ENCODE data around the gene BSN.

Gene BSN

DNA sequence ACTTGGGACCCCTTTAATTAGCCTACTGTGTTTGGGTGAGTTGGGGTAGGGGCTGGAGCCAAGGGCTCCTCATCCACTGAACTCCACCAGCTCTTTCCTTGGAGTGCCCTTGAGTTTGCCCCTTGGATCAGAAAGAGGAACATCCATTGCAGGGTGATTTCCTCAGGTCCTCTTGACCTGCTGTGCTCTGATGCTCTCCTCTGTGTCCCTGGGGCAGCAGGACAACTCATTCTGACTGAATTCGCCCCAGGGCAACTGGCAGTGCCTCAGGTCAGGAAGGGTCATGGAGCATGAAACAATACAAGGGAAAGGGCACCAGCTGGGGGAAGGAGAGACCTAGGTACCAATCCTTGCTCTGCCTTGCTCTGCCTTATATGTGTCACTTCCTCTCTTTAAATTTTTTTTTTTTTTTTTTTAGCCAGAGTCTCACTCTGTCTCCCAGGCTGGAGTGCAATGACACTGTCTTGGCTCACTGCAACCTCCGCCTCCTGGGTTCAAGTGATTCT is 47.8 kb downstream of the BSN start:
- no peak for DNase-seq (ENCODE audit: low read depth in 2 of 2, low spot score in 1 of 2)

DNA sequence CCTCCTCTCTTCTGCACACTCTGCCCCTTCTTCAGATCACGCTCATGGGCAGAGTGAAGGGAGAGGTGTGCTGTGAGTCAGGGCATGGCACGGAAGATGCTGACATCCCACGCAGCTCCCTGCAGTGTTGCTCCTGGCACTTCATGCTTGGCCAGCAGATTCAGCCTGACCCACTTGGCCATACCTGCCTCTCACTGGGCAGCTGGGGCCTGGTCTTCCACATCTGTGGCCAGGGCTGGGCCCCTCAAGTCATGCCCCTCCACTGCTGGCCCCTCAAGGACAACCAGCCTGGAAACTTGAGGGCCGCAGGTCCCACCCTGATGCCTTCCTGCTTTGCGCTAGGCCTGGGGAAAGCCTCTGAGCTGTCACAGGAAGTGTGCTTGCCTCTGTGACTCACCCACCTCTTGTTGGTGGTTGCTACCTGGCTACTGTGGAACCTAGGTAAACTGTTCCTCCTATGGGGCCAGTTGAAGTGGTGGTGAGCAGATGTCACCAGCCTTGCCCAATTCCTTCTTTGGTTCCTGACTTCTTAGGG is 48.7 kb downstream of the BSN start:
- DNase-seq (ENCODE audit: low read depth in 2 of 2, low spot score in 1 of 2): peak; percentile 24 to 29

DNA sequence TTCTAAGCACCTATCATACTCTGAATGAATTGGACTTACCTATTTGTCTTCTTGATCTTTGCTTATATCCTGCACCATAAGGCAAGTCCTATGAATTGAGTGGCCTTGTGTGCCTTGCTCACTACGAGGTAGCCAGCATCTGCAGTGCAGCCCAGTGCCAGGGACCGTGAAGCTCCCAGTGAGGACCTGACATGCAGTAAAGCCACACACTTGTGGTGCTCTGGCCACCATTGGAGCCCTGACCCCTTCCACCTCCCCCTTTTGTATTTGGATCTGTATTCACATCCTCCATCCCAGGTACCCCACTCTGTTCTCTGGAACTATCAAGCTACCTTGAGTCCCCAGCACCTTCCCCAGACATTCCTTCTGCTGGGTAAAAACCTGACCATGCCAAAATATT is 52.1 kb downstream of the BSN start:
- DNase-seq (ENCODE audit: low read depth in 2 of 2, low spot score in 1 of 2): no peak

DNA sequence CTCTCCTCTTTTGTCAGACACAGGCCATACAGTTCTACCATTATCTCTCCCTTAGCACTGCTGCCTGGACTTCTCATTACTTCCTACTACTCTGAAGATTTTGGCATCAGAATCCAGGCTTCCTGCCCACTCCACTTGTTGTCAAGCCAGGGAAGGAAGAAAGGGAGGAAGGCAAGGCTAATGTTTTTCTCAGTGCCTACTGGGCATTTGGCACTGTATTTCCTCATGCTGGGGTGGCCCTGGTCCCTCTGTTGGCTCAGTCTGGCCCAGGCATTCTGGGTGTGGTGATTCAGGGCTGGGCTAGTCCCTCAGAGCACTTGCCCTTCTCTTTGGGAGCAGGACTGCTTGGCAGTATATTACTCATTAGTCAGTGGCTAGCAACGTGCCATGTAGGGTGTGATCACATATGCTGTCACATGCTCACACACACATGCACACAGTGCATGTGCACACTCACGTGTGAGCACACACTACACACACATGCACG is 52.9 kb downstream of the BSN start:
- DNase-seq (ENCODE audit: low read depth in 2 of 2, low spot score in 1 of 2): no peak

DNA sequence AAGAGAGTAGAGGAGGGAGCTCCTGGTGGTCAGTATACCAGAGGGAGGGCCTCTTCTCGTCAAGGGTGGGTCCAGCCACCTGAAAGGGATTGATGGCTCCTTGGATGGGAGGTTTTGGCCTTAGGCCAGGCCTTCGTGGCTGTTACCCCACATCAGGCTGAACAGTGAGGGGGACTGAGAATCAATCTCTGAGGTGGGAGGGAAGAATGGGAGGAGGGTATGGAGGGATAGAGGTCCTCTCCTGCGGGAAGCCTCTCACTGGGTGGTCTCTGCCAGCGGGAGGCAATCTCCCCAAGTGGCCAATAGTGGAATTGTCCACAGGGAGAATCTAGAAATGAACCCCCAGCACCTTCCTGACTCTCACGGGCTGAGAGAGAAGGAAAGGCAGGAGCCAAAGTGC is 53.5 kb downstream of the BSN start:
- DNase-seq (ENCODE audit: low read depth in 2 of 2, low spot score in 1 of 2): no peak

DNA sequence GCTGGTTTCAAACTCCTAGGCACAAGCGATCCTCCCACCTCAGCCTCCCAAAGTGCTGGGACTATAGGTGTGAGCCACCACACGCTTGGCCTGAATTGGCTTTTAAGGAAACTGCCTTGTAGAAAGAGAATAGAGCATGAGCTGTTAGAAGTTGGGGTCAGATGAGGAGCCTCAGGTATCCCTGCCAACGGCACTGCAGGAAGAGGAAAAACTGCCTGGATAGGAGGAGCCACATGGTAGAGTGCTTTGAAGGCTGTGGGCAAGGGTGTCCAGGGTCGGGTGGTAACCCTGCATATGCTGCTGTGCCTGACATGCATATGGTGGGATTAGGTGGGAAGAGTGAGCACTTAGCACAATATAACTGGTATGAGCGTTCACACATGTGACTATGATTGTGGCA is 55.0 kb downstream of the BSN start:
- no peak for DNase-seq (ENCODE audit: low read depth in 2 of 2, low spot score in 1 of 2)

DNA sequence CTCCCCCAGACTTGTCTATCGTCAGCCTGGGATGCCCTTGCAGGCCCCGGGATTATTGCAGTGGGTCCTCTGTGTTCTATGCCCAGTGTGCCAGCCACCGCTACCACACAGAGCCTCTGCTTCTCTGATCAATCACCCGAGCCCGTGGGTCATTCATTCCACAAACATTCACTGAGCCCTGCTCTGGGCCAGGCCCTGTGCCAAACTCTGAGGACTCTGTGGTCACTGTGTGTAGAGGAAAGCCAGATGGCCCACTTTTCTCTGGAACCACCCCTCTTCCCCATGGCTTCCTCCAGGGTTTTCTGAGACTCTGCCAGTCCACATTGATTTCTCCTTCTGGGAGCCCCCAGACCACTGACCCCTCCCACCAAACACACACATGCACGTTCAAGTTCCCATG is 55.5 kb downstream of the BSN start:
- DNase-seq (ENCODE audit: low read depth in 2 of 2, low spot score in 1 of 2): no peak

DNA sequence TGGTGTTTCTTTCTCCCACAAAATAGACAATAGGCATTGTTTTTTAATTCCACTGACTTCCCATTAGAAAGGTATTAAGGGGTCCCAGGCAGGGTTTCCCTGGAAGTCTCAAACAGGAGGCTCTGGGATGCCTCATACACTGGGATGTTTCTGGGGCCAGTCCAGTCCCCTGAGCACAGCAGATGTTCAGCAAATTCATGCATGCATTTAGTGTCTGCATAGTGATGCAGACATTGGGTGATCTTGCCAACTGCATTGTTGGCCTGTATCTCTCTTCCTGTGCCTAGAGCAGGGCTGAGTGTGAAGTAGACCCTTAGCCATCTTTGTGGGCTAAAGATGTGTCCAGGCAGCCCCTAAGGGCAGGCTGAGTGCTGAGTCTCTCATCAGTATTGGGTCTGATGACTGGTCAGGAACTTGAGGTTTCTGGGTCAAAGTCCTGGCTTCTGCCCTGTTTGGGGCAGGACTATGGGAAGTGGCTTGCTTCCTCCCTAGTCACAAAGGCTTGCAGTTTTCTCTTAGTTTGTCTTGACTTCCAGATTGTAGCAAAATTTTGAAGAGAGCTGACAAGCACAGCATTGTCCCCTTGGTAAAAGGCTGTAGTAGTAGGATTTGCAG is 56.5 kb downstream of the BSN start:
- no peak for DNase-seq (ENCODE audit: low read depth in 2 of 2, low spot score in 1 of 2)

DNA sequence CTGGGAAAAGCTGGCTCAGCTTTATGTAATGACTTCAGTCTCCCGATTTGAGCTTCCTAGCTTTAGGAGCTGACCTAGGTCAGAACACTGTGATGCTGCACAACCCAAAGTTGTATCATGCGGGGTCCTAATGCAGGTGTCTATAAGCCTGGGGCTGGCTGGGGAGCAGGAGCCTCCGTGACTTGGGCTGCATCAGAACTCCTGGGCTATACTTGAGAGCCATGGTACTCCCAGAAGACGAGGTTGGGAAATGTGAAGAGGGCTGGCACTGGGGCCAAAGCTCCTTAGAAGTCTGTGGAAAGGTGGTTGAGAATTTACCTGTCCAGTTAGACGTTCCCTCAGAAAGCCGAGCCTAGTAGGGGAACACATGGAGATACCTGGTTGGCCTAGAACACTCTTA is 57.0 kb downstream of the BSN start:
- no peak for DNase-seq (ENCODE audit: low read depth in 2 of 2, low spot score in 1 of 2)

DNA sequence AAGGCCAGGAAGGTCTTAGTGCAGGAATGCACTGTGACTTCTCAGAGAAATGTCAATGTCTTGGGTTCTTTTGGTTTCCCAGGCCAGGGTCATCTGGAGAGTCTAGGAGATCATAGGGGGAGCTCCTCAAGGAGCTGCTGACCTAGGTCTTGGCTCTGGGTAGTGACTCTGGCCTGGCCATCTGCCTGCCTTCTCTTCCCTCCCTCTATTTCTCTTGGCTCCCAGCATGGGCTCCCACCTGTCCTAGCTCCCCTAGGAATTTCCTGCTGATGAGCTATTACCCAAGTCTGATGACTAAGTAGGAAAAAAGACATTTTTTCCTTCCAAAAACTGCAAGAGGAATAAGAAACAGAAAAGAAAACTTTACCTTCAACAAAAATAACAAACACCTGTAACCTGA is 57.4 kb downstream of the BSN start:
- no peak for DNase-seq (ENCODE audit: low read depth in 2 of 2, low spot score in 1 of 2)

DNA sequence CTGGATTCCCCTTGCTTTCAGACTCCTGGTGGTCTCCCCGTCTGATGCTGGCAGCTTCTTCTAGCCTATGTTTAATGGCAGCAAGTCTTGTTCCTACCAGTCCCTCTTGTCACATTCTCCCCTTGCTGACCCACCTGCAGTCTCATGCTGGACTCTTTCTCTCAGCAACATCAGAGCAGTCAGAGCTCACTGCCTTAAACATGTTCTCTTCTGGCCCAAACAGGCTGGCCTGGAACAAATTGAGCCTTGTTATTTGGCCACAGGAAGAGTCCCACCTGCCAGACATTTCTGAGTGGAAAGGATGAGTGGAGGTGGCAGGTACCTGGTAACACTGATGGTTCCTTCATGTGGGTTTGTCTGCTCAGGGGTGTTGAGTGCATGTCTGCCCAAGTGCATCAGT is 60.7 kb downstream of the BSN start:
- DNase-seq (ENCODE audit: low read depth in 2 of 2, low spot score in 1 of 2): no peak

DNA sequence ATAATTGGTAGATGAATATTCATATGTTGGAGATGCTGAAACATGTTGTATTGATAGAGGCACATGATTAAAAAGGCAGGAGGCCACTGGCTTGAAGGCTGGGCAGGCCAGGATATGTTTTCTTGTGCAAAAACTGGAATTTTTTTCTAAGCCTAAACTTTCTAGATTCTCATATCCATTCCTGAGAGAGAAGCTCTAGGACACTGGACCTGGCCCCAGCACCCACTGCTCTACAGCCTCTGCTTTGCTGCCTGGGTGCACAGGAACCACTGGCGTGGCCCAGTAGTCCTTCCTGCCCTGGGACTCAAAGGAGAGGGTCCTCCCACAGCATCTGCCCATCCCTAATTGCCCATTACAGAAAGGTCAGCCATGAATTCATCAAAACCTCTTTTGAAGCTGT is 61.8 kb downstream of the BSN start:
- DNase-seq (ENCODE audit: low read depth in 2 of 2, low spot score in 1 of 2): no peak

DNA sequence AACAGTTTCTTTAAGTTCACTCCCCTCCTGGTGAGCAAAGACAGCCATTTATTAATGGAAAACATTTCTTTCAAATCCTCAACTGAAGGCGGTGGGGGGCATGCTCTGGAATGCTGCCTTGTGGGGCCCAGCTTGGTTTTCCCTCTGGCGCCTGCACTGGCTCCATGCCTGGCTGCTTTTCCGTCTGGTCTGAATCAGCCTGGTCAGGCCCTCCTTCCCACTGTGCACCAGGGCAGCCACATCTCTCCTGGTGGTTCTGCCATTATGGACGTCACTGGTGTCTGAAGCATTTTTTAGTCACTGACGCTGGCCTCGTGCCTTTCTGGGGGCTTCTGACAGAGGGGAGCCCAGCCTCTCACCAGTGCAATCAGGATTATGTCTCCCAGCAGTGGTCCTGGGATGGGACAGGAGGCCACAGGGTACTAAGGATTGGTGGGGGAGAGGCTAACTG is 62.2 kb downstream of the BSN start:
- DNase-seq (ENCODE audit: low read depth in 2 of 2, low spot score in 1 of 2): no peak

DNA sequence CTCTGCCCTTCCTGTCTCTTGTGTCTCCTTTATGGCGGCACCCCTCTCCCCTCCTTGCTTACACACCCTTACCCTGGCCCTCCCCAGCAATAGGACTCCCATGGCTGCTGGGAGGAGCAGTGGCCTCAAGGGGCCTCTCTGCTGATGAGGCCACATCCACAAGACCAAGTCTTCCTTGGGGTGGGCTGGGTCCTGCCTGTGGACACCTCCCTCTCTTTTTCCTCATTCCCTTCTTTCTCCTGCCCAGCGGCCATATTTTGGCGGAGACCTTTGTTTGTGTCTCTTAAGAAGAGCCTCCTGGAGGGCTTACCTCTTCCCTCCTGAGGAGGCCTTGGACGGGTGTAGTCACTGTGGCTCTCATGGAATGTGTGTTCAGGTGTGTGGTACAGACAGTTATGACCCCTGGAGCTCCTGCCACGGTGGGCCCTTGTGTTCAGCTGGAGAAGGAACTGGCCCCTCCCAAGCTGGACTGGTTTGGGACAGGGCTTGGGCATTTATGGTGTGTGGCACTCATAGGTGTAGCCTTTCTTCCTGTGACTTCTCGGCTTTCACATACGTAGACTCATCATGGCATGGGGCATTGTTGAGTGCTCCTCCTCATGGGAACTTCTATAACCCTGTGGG is 63.2 kb downstream of the BSN start:
- DNase-seq (ENCODE audit: low read depth in 2 of 2, low spot score in 1 of 2): no peak

DNA sequence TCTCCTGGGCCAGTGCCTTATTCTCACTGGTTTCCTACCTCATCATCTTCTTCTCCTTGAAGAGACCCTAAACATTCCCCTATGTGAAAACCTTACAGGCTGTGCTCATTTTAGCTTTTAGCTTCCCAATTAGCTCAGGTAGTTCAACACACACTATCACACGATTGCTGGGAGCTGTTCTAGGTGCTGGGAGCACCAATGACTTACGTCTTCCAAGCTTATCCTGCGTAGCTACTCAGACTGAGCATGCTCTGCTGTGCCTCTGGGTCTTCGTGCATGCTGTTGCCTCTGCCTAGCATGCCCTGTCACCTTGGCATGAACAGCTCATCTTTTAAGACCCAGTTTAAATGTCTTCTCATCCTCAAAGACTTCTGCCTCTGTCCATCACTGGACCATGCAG is 64.1 kb downstream of the BSN start:
- DNase-seq (ENCODE audit: low read depth in 2 of 2, low spot score in 1 of 2): no peak

DNA sequence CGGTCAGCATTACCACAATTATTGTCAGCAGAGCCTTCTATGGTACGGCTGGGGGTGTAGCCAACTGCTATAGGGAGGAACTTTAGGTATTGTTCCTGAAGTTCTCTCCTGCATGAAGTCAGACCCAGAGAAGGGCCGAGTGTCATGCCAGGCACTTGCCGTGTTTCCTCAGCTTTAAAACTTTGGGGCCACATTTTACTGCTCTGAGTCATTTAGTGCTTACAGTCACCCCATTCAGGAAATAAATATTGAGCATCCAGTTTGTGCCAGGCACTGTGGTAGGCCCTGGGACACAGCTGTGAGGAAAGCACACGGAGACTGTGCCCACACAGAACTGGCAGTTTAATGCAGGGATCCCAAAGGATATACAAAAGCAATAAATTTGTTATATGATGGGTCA is 65.4 kb downstream of the BSN start:
- DNase-seq (ENCODE audit: low read depth in 2 of 2, low spot score in 1 of 2): no peak

DNA sequence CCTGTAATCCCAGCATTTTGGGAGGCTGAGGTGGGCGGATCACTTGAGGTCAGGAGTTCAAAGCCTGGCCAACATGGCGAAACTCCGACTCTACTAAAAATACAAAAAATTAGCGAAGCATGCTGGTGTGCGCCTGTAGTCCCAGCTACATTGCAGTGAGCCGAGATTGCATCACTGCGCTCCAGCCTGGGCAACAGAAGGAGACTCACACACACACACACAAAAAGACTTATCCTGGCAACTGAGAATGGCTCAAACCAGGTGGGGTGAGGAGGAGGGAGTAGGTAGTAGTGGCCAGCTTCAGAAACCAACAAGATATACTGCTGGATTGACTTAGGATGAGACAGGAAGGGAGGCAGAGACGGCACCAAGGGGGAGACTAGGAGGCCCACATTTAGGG is 66.5 kb downstream of the BSN start:
- DNase-seq (ENCODE audit: low read depth in 2 of 2, low spot score in 1 of 2): no peak

DNA sequence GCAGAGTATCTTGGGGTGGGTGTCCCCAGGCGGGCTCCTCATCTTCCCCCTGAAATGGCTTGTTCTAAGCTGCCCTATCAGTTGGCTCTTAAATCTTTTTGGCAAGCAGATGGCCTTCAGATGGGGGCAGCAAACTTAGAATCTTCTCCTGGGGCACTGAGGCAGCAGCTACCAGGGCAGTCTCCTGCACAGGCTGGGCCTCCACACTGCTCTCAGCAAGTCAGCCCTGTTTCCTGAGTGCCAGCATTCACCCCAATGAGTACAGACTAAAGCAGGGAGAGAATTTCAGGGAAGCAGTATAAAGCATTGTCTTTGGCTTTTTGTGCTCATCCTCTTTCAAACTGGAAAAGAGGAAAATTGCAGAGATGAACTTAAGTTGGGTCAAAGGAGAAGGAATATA is 68.8 kb downstream of the BSN start:
- no peak for DNase-seq (ENCODE audit: low read depth in 2 of 2, low spot score in 1 of 2)

DNA sequence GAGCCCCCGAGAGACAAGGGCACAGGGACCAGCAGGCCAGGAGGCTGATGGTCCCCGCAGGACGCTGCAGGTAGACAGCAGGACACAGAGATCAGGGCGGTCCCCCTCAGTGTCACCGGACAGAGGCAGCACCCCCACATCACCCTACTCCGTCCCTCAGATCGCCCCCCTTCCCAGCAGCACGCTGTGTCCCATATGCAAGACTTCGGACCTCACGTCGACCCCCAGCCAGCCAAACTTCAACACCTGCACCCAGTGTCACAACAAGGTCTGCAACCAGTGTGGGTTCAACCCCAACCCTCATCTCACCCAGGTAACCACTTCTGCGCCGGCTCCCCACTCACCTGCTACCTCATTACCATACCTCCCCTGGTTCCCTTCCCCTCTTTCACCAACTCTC is 70.8 kb downstream of the BSN start:
- DNase-seq (ENCODE audit: low read depth in 2 of 2, low spot score in 1 of 2): no peak

DNA sequence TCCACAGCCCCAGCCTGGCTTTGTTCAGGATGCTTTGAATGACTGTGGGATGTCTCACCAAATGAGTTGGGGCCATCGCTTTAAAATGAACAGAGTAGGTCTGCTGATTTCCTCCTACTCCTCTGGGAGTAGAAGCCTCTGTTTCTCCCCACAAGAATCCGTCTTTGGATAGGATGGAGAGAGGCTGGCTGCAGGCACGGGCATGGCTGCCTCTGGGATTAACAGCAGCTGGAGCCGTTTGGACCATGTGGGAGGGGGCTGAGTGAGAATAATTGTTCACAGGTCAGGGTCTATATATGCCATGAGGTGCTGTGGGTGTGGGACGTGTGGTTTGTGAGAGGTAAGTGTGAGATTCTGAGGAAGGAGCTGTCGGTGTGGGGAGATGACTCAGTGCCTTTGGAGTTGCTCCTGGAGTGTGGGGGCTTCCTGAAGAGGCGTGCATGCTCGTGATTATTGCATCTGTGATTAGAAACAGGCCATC is 71.9 kb downstream of the BSN start:
- no peak for DNase-seq (ENCODE audit: low read depth in 2 of 2, low spot score in 1 of 2)

DNA sequence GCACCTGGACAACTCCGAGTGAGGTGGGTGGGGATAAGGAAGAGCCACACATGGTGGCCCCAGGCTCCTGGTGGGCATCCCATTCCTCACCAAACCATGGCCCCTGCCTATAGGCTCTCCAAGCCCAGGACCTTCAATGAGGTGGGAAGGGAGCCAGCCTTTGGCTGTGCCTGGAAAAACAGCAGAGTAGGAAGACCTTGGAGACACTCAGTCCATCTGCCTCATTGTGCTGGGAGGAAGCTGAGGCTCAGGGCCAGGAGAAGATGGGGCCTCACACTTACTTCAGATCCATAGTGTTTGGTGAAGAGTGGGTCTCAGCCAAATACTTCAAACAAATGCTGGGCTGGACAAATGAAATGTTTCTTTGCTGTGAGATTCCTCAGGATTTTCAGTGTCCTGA is 72.5 kb downstream of the BSN start:
- DNase-seq (ENCODE audit: low read depth in 2 of 2, low spot score in 1 of 2): no peak

DNA sequence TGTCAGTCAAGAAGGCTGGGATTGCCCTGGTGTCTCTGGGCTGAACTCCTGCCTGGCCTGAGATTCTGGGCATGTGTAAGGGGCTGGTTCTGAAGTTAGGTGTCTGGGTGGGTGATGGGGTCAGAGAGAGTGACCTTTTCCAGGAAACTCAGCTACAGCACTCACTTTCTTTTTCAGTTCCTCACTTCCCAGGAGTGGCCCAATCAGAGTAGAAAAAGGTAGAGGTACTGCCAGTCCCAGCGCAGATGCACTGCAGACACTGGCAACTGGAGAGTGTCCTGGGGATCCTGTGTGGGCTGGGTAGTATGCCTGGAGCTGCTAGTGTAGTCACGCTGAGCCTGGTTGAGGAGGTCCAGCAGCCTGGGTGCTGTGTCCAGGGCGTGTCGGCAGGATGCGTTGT is 73.4 kb downstream of the BSN start:
- DNase-seq (ENCODE audit: low read depth in 2 of 2, low spot score in 1 of 2): no peak

DNA sequence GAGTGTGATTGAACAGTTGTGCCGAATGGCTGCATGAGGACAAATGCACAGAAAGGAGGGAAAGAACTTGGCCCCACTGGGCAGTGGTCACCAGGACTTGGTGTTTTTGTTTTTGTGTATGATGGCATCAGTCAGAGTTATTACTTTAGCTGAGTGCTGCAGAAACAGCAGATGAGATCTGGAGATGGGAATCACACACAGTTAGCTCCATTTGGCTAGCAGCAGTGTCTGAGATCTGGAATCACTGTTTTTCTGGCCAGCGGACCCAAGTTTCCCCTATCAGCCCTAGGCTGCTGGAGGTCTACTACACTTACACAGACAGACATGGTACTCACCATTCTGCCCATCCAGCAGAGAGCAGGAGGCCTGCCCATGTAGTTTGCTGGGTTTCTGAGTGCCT is 74.0 kb downstream of the BSN start:
- DNase-seq (ENCODE audit: low read depth in 2 of 2, low spot score in 1 of 2): no peak
